Mucosa of gallbladder (tissue), 1 donor: ENCODE results near the gene SNX9. TPM values are rescaled to one million over a fixed set of nuclear protein-coding genes. Genes with fewer than 3 reads are reported as not detected.
"Not testable (repeated sequence)": the region's sequence is repeated elsewhere in the genome, so short reads cannot be mapped to it uniquely, and the experiment has no call there.

Experiments used
- DNase-seq: peaks from one replicate; pipeline ENCODE4 v3.0.0-alpha.2; 2020; ENCODE audit warnings: low spot score
- total RNA-seq: library from RNA; stranded (reverse); gene quantifications from one replicate; pipeline ENCODE4 v1.2.1, GENCODE V29; 2021
- donor health status: DM: no; HTN: no; CAD: no.

SNX9 gene
- total RNA-seq, 1 donor from 2014 or later = 56.7 TPM

GRCh38 chr6:157831424-157832249, 8.6 kb downstream of the SNX9 start:
- no peak for DNase-seq

- DNase-seq = no peak
Measured at GRCh38 chr6:157832250-157832967, 9.4 kb downstream of the SNX9 start.

DNA sequence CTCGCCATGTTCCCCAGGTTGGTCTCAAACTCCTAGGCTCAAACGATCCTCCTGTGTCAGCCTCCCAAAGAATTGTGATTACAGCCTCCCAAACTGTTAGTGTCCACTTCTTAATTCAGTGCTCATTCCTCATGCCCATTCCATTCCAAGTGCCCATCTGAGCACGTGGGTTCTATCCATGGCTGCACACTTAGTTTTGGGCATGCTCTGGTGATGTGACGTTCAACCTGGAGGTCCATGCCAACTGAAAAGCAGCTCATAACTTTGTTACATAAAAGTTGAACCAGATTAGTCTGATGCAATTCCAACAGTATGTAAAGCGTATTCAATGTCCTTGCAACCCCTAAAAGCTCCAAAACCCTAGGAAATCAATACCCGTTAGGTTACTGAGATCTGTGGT, 11.5 kb downstream of the SNX9 start:
- DNase-seq = no peak

- DNase-seq = no peak
Measured at GRCh38 chr6:157838718-157839430, 15.8 kb downstream of the SNX9 start.

- no peak for DNase-seq
Measured at GRCh38 chr6:157839606-157840005, 16.6 kb downstream of the SNX9 start.

DNA sequence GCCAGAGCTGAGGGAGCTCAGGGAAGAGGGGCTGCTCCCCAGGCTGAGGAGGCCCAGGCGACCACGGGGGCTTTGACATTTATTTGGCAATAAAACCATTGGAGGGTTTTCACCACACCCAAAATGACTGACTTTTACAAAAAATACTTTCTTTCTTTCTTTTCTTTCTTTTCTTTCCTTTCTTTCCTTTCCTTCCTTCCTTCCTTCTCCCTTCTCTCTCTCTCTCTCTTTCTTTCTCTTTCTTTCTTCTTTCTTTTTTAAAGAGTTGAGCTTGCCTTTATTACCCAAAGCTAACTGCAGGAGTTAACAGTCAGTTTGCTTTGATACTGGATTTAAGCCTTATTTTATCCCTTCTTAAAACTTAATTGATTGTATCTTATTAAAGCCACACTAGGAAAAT, 17.2 kb downstream of the SNX9 start:
- DNase-seq = no peak

GRCh38 chr6:157840776-157841175, 17.7 kb downstream of the SNX9 start:
- DNase-seq = no peak

GRCh38 chr6:157841211-157841840, 18.3 kb downstream of the SNX9 start:
- peak; percentile 37 for DNase-seq

DNA sequence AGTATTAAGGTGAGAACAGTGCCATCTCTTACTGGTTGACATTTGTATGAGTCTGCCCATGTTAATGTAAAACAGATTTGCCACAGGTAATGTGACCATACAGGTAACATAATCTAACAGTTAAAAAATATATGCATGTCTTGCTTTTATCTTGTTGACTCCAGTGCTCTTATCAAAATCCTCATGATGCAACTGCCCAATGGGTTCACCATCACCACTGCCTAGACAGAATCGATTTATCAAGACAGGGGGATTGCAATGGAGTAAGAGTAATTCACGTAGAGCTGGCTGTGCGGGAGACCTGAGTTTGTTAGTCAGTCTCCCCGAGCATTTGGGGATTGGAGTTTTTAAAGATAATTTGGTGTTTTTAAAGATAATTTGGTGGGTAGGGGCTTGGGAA, 19.2 kb downstream of the SNX9 start:
- no peak for DNase-seq

GRCh38 chr6:157844196-157844595, 21.1 kb downstream of the SNX9 start:
- DNase-seq = not testable (repeated sequence)

- DNase-seq = no peak
Measured at GRCh38 chr6:157845493-157846259, 22.6 kb downstream of the SNX9 start.

DNA sequence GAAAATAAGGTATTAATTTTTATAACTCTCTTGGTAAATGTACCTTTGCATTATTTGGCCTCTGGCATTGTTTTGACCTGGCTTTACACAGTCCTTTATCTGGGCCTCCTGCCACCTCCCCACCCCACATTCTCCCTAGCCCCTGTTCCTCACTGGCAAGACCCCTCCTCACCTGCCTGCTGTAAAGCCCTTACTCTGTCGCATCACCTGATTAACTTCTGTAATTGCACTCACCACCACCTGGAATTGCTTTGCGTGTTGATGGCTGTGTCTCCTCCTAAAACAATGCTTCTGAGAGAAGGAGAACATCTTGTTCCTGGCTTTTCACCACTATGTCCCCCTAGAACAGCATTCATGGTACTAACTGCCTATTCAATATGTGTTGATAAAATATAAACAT, 24.8 kb downstream of the SNX9 start:
- no peak for DNase-seq

- no peak for DNase-seq
Measured at GRCh38 chr6:157848693-157849092, 25.6 kb downstream of the SNX9 start.

- no peak for DNase-seq
Measured at GRCh38 chr6:157849288-157850017, 26.4 kb downstream of the SNX9 start.

DNA sequence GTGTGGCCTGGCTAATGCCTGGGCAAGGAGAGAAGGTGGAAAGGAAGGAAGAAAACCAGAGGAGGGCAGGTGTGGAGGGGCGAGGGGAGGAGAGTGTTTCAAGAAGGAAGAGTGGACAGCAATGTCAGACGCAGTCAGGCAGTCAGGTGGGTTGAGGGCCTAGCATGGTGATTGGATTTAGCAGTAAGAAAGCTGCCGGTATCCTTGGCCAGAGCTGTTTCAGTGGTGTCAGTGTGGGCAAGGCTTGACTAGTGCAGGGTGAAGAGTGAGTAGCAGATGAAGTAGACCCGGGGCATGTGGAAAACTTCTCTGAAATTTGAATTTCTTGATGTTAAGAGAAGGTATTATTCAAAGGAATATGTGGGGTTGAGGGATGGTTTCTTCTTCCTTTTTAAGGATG, 27.0 kb downstream of the SNX9 start:
- no peak for DNase-seq

- DNase-seq = no peak
Measured at GRCh38 chr6:157853018-157853805, 30.2 kb downstream of the SNX9 start.

- DNase-seq = no peak
Measured at GRCh38 chr6:157853902-157854502, 31.0 kb downstream of the SNX9 start.

GRCh38 chr6:157855325-157855724, 32.3 kb downstream of the SNX9 start:
- DNase-seq = no peak

- DNase-seq = not testable (repeated sequence)
Measured at GRCh38 chr6:157855804-157856203, 32.8 kb downstream of the SNX9 start.
